OCI-M1 (cell line): ENCODE measurements around the gene KCNC1.

Experiments
- DNase-seq: peaks from one replicate; lab custom pipeline; 2025; lab: John Stamatoyannopoulos, UW

Gene KCNC1

GRCh38 chr11:17738151-17738973 lies 3.8 kb downstream of the KCNC1 start:
- DNase-seq = peak; percentile 12

GRCh38 chr11:17739945-17740338 lies 5.4 kb downstream of the KCNC1 start:
- no peak for DNase-seq

GRCh38 chr11:17740649-17741235 lies 6.2 kb downstream of the KCNC1 start:
- no peak for DNase-seq

- DNase-seq = no peak
Measured at GRCh38 chr11:17741487-17741886, 6.9 kb downstream of the KCNC1 start.

GRCh38 chr11:17742019-17742418 lies 7.4 kb downstream of the KCNC1 start:
- no peak for DNase-seq

GRCh38 chr11:17743026-17743807 lies 8.6 kb downstream of the KCNC1 start:
- DNase-seq = no peak

GRCh38 chr11:17743808-17744119 lies 9.2 kb downstream of the KCNC1 start:
- no peak for DNase-seq

GRCh38 chr11:17744151-17744940 lies 9.8 kb downstream of the KCNC1 start:
- no peak for DNase-seq

GRCh38 chr11:17745023-17745772 lies 10.6 kb downstream of the KCNC1 start:
- no peak for DNase-seq

GRCh38 chr11:17746096-17746495 lies 11.5 kb downstream of the KCNC1 start:
- no peak for DNase-seq

- DNase-seq = no peak
Measured at GRCh38 chr11:17747131-17747955, 12.8 kb downstream of the KCNC1 start.

- DNase-seq = no peak
Measured at GRCh38 chr11:17748044-17748443, 13.5 kb downstream of the KCNC1 start.

GRCh38 chr11:17748761-17749721 lies 14.5 kb downstream of the KCNC1 start:
- DNase-seq = no peak

GRCh38 chr11:17750013-17750800 lies 15.6 kb downstream of the KCNC1 start:
- no peak for DNase-seq

GRCh38 chr11:17750801-17751165 lies 16.2 kb downstream of the KCNC1 start:
- no peak for DNase-seq

GRCh38 chr11:17751558-17751957 lies 17.0 kb downstream of the KCNC1 start:
- DNase-seq = no peak

- no peak for DNase-seq
Measured at GRCh38 chr11:17752144-17752543, 17.6 kb downstream of the KCNC1 start.

GRCh38 chr11:17753153-17753552 lies 18.6 kb downstream of the KCNC1 start:
- DNase-seq = no peak

GRCh38 chr11:17753641-17754040 lies 19.1 kb downstream of the KCNC1 start:
- no peak for DNase-seq
